ENCODE measurements around the gene MSI2.

The MSI2 gene

DNA sequence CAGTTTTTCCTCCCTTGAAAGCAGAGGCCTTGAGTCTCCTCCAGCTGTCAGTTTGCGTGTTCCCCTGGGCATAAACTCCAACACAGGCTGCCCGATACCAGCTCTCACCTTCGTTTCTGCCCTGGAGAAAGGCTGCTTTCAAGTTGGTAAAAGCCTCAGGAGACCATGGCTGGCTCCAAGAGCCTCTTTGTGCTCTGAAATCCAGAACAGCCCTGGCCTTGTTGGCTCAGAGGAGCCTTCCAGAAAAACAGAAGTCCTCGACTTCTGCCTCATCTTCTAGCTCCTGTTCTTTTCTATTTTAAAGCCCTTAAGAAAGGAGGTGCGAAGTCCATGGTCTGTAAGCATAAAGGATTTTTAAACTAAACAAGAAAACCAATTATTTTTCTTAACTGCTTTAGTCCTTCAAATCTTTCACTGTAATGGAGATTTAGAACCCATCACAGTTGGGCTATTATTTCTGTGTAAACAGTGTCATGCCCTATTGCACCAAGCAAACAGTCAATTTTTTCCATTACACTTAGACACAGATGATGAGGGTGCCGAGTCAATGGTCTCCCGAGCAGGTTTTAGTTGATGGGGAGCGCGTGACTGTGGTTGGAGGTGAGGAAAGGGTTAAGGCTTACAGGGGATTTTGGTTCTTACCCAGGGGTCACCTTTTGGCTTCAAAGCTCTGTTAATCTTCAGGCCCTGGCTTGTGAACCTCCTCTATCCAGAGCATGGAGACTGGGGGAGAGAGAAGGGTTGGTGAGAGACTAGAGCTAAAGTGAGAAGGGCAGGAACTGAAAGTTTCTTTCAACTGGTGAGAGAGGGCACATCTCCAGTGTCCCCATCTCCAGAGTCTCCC lies 212.8 kb downstream of the MSI2 start:
- no peak for TF ChIP-seq POLR2A (IDR thresholded peaks at IDR 0.05; ENCODE audit: low read depth, low read length)
- no peak for FAIRE-seq
- no peak for DNase-seq (ENCODE audit: insufficient read length, low spot score)

DNA sequence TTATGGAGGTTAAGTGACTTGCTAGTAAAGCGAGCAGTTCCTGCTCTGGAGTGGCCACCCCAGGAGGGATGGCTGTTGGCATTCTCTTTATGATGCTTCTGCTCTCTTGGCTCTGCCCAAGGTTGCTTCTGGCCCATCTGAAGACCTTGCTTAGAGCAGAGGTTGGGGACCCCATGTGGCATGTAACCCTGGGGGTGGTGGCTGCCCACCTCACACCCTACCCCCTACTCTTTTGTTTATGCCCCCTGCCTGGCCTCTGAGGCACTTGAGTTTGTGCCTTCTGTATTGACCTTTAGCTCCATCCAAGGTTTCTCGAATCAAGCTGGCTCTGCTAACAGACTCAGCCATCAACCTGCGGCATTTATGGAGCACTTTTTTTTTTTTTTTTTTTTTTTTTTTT lies 214.6 kb downstream of the MSI2 start:
- no peak for FAIRE-seq
- no peak for DNase-seq (ENCODE audit: insufficient read length, low spot score)
- no peak for TF ChIP-seq POLR2A (IDR thresholded peaks at IDR 0.05; ENCODE audit: low read depth, low read length)

DNA sequence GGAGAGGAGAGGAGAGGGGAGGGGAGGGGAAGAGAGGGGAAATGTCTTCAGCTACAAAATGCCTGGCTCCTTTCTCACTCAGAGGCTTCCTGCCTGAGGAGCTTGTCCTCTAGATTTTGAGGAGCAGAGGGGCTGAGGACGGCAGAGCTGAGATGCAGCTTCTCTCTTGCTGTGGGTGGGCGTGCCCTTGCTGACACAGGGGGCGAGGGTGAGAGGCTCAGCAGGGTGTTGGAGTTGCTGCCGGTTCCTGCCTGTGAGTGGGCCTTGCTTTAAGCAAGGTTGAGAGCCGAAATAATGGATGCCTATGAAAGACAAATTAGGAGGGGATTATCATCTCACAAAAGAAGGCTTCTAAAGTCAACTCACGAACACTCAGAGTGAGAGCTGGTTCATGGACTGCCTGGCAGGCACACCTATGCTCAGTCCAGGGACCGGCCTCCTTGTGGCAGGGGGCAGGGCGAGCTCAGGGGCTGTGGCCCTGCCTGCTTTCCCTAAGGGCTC lies 215.6 kb downstream of the MSI2 start:
- no peak for FAIRE-seq
- DNase-seq (ENCODE audit: insufficient read length, low spot score) = no peak

DNA sequence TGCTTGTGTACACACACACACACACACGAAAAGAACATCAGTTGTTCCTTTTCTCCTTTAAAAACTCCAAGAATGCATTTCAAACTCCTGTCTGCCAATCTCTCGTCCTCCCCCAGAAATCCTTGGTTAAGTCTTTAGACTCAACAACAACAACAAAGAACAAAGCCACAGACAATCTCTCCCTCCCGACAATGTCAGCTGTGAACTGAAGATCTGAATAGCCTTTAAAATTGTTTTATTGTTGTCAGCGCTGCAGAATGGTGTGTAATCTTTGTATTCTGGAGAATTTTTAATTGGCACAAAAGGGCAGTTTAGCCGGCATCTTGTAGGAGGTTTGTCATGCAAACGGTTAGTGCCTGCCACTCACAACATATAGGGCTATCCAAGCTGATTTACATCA lies 219.5 kb downstream of the MSI2 start:
- FAIRE-seq (no peak), DNase-seq (ENCODE audit: insufficient read length, low spot score) (no peak)
- no peak for TF ChIP-seq POLR2A (IDR thresholded peaks at IDR 0.05; ENCODE audit: low read depth, low read length)

More for the DNA sequence above, 215.6 kb downstream of the MSI2 start:
- no peak for TF ChIP-seq POLR2A (IDR thresholded peaks at IDR 0.05; ENCODE audit: low read depth, low read length)

DNA sequence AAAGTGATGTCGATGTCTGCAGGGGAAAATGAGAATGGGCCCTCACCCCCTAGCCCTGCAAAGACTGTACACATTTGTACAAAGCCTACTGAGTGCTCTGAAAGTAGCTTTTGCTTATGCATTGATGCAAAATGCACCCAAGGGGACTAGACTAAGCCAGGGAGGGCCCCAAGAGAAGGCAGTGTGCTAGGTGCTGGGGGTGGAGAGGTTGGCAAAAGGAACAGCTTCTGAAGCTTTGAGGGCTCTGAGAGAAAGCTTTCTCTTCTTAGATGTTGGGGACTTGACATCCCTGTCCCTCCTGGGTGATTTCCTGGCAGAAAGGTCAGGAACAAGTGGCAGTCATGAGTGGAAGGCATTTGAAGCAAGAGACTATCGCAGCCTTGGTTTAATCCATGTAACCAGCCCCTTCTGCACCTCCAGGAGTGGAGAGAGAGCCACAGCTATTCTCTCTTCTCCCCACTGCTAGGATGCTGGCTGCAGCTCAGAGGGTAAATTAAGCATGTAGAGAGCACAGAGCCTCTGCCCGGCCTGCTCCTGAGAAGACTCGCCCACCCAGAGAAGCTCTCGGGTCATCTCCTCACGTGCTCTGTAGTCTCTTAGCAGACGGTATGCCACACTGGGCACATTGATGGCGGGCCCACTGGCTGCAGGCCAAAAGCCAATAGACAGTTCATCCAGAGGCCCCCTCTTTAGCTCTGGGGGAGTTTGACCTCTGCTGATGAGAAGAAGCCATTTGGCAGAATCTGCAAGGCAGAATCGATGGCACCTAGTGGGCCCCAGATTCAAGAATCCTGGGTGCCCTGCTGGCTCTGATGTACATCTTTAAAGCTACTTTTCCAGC lies 221.4 kb downstream of the MSI2 start:
- no peak for FAIRE-seq
- no peak for DNase-seq (ENCODE audit: insufficient read length, low spot score)
- no peak for TF ChIP-seq POLR2A (IDR thresholded peaks at IDR 0.05; ENCODE audit: low read depth, low read length)

DNA sequence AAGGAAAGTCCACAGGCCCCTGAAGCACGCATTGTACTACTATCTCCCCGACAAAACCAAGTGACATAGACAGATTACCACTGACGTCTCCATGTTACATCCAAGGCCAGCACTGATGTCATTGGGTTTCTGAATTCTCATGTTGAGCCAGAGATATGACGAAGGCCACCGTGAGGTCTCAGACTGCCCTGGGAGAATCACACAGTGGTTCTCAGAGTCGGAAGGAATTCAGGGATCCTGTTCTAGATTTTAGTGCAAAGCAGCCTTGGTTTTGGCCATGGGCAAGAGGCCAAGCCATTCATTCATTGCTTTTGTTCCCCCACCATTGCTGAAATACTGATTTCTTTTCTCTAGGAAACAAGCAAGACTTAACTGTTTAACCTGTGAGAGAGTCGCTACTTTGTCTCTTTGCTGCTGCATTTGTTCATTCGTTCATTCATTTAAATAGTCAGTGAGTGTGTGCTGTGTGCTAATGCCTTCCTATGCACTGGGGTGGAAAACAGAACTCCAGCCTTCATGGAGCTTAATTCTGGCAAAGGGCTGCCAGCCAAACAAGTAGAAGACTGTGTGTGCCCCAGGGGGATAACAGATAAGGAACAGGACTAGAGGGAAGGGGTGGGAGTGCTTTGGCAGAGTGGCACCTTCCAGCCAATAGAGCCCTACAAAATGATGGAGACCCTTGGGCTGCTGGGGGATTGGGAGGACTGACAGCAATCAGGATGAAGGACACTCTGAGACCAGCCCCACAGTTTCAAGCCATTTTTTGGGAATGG lies 222.3 kb downstream of the MSI2 start:
- TF ChIP-seq POLR2A (IDR thresholded peaks at IDR 0.05; ENCODE audit: low read depth, low read length) = no peak
- no peak for FAIRE-seq
- no peak for DNase-seq (ENCODE audit: insufficient read length, low spot score)

DNA sequence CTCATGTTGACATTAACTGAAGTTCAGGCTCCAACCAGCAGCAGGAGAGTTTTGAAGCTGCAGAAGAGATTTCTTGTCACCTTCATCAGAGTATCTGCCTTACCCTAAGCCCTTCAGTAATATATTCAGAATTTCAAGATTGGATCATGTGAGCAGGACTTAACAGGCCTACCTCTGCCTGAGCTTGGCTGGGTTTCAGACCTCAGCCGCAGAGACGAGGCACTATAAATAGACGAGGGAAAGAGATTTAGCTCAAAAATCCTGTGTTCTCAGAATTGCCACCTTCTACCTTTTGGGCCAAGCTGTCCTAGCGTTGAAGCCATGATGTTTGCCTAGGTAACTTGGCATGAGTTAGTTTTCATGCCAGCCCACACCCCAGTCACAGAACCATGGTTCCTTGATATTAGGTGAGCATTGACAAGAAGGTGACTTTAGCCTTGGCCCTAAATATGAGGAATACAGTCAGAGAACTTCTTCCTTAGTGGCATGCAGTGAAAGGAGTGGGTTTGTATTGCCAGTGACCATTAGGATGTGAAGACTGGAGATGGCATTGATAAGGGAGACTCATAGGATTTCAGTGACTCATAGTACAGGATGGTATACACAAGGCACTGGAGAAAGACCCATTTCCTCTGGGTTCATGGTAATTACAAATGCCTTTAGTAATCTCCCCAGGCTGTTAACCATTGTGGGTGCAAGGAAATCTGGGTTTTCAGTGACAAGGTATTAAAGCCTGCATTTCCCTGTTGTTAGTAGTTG lies 224.3 kb downstream of the MSI2 start:
- no peak for TF ChIP-seq POLR2A (IDR thresholded peaks at IDR 0.05; ENCODE audit: low read depth, low read length)
- peak; percentile 53 for FAIRE-seq
- DNase-seq (ENCODE audit: insufficient read length, low spot score) = peak; percentile 86

DNA sequence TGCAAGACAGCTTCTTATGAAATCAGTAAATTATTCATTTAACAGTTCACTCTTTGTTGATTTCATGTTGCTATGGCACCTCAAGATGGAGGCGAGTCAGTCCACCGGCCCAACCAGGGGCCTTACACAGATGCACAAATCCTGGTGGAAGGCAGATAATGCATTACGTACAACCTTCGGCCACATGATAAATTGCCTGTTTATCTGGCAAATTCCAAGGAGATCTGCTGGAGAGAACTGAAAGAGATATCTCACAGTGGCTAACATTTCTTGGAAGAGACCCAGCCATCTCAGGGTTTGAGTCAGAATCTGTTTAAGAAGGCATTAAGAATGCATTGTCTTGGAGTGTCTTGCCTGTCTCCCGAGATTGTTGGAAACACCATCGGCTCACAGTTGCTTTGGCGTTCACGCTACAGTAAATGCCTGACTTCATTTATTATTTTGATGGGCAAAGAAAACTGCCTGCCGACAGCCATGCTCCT lies 225.6 kb downstream of the MSI2 start:
- TF ChIP-seq POLR2A (IDR thresholded peaks at IDR 0.05; ENCODE audit: low read depth, low read length) = no peak
- peak; percentile 71 for FAIRE-seq
- DNase-seq (ENCODE audit: insufficient read length, low spot score) = peak; percentile 81

DNA sequence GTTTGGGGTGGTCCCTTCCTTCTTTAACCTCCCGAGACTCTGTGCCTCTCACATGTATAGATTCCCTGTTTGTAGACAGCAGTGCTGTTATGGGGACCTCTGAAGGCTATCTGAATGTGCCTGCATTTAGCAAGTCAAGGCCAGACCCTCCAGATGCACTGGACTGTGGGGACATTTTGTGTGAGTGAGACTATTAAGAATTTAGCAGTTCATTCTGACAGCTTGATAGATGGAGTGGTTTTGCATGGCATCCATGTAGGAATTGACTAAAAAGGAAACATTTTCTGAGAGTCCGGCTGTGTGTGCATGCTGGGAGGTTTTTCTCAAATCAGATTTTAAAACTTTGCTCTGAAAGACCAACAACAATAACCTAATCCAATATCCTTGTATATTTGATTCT lies 226.3 kb downstream of the MSI2 start:
- no peak for TF ChIP-seq POLR2A (IDR thresholded peaks at IDR 0.05; ENCODE audit: low read depth, low read length)
- DNase-seq (ENCODE audit: insufficient read length, low spot score) = no peak
- FAIRE-seq = no peak

DNA sequence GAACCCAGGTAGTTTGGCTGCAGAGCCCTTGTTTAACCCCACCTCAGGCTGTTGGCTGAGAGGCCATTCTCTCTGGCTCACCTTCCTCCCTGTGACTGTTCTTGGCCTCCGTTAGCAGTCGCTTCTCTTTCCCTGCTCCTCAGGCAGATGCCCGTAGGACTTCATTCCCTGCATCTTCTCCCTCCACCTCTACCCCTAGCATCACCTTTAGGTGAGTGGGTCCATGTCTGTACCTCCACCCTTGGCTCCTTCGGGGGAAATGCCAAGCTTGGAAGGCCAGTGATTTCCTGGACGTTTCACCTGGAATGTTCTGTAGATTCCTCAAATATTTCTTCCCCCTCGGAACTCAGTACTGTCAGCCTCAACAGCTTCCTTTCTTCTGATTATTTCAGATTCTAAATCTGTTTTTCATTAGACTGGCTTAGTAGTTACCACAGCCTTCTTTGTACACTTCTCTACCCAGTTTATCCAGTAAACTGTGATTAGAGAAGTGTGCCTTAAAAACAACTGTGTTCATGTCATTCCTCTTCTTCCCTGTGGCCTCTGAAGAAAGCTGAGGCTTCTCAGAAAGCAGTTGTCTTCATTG lies 227.9 kb downstream of the MSI2 start:
- DNase-seq (ENCODE audit: insufficient read length, low spot score) = no peak
- TF ChIP-seq POLR2A (IDR thresholded peaks at IDR 0.05; ENCODE audit: low read depth, low read length) = no peak
- no peak for FAIRE-seq

DNA sequence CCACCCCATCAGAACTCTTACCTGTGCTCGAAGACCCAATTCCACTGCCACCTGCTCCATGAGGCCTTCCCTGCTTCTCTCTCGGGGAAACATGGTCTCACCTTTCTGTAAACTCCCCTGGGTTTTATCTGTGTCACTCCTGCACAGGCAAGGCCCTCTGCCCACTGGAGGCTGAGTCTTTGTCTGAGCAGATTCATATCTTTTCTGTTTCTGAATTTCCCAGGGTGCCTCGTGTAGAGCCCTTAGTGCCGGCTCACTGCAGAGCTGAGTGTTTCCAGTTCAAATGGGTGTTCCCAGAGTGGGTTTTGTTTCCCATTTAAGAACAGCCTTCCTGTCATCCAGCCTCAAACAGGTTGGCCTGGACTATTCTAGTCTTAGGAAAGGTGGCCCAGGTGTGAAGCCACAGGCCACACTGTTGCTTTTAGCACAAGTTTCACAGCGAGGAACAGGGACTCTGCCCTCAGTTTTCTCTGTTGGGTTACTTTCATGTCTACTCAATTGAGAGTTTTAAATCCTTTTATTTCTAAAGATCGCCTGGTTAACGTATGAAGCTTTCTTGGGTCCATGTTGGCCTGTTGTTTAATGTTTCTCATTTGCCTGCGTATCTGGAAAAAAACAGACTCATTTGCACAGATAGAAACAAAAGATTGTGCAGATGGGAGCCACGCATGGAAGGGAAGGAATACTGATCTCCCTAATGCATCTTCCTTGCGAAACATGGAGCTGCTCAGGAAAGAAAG lies 228.7 kb downstream of the MSI2 start:
- no peak for DNase-seq (ENCODE audit: insufficient read length, low spot score)
- no peak for TF ChIP-seq POLR2A (IDR thresholded peaks at IDR 0.05; ENCODE audit: low read depth, low read length)
- no peak for FAIRE-seq

DNA sequence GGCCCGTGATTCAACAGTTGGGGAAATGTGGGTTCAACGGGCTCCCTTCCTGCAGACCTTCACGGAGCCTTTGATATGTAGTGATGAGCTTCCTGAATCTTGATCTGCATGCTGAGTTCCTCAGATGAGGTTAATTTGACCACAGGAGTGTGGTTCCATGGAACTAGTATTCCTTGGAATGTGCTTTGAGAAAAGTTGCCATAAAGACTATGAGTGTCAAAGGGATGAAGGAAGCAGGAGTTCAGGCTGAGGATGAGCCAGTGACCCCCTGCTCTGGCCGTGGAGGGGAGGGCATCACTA lies 229.2 kb downstream of the MSI2 start:
- DNase-seq (ENCODE audit: insufficient read length, low spot score) = no peak
- FAIRE-seq = no peak
- no peak for TF ChIP-seq POLR2A (IDR thresholded peaks at IDR 0.05; ENCODE audit: low read depth, low read length)
